ENCODE data around the gene ZNF385A.
A peak's percentile ranks its signal among the peaks of the same experiment; 100 is the strongest.

ZNF385A gene

DNA sequence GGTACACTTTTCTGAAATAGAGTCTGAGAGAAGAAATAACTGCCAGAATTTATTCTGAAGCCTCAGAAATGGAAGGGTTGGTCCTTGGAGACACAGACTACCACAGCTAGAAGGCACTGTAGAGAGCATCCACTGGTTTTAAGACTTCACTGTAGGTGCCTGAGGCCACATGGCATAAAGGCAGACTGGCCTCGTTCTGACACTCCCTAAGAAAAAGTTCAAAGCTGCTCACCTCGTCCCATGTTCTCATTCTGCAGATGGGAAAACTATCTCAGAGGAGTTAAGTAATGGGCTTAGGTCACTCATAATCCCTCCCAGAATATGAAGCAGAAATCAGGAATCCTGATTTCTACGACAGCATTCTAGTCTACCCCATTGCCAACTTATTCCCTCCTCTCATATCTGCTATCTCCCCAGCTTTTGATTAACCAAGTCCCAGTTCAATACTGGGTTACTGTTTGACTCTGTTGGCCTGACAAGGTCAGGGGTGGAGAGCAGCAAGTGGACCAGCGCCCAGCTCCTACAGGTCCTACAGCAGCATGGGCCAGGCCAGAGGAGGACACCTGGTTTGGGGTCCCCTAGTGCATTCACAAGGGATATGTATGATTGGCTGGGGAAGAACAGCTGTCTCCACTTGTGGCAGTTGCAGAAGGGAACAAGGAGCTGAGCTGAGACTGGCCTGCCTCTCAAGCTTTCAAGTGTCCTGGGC lies 30.8 kb upstream of the ZNF385A start:
- DNase-seq (ENCODE audit: low read depth), result no peak

DNA sequence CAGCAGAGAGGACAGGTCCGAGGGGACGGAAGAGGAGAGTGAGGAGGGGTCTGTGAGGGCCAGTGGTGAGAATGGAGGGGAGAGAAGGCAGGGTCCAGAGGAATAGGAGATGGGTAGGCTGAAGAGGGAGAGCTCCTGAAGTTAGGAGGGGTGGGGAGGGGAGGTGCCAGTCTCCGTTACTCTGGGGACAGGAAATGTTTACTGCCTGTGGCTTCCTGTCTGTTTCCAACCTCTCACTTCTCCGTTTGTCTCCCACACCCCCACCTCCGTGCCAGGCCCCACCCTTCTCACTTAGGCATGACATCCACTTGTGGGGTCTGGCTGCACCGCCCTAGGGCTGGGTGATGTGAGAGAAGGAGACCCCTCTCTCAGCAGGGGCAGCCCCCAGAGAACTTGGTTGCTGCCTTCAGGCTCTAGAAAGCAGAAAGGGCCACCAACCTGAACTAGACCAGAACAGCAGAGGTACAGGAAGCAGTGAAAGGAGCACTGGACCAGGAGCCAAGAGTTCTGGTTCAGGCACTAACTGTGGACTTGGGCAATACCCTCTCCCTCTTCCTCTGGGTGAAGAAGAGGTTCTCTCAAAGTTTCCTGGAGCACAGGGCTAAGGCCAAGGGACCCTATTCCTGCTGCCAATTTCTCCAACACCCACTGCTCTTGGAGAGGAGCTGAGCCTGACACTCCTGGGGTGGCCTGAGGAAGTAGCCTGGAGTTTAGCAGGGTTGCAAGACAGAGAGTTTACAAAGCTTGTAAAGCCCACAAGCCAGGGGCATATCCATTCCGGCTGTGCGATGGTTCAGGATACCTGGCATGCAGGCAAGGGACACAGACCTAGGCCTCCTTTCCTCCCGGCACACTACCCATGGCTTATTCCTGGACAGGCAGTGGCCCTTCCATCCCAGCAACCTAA lies 29.0 kb upstream of the ZNF385A start:
- DNase-seq (ENCODE audit: low read depth), result peak; percentile 59

DNA sequence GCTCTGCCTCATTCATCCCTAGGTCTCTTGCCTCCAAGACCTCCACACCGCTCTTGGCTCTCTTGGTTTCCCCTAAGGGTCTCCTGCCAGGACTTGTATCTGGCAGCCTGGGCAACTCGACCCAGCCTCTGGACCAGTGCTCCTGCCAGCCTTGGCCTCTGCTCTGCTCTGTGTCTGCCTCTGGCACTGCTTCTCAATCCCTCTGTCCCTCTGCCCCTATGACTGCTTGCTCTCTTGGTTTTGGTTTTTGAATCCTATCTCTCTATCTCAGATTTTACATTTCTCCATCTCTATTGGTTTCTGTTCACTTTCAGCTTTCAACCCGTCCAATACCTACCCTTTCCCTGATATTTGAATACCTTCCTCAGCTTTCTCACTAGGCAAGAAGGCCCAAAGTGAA lies 28.3 kb upstream of the ZNF385A start:
- DNase-seq (ENCODE audit: low read depth), result no peak

DNA sequence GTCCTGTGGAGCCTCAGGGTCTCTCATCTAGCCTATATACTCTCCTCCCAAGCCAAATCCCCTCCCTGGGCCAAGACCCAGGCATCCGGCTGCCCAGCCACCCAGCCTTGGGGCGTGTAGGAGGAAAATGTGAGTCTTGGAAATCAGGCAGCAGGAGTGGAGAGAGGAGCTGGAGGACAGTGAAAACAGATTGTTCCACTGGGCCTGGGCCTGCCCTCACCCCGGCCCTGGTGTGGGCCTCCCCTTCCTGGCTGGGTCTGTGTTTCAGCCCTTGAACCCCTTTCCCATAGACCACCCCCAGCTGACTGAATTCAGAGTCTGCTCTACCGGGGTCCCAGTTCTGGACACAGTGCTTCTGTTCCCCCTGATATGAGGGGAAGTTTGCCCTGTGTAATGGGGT lies 27.8 kb upstream of the ZNF385A start:
- DNase-seq (ENCODE audit: low read depth), result no peak

DNA sequence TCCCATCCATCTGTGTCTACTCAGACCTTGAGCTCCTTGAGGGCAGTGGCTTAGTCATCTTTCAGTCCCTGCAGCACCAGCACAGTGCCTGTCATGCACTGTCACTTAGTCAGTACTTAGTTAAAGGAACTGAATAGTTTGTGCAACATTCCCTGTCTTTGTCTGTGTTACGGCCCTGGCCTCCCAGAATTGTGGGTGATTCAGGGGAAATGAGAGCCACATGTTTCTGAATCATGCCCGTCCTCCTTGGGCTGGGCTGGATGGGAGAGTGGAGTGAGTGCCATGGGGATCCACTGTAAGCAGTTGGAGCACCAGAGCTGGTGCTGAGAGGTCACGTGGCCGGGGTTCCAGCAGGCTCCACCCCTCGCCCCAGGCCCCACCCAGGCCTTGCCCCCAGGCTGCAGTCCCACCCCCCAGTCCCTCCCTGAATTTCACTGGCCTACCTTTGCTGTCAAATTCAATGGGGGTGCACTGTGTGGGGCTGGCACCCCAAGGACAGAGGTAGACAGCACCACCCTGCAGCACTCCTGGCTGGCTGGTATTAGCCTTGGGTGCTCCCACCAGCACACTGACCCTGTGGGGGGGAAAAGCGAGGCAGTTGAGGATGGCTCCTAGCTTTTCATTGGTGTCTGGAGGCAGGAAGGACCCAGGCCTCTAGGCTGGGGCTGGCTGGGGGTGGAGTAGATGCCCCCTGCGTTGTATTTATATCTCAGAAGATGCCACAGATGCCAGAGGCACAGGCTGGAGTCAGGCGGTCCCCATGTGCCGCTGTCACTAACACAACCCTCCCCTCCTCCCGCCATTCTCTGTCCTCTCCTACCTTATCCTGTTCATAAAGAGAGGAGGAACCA lies 27.1 kb upstream of the ZNF385A start:
- no peak for DNase-seq (ENCODE audit: low read depth)

DNA sequence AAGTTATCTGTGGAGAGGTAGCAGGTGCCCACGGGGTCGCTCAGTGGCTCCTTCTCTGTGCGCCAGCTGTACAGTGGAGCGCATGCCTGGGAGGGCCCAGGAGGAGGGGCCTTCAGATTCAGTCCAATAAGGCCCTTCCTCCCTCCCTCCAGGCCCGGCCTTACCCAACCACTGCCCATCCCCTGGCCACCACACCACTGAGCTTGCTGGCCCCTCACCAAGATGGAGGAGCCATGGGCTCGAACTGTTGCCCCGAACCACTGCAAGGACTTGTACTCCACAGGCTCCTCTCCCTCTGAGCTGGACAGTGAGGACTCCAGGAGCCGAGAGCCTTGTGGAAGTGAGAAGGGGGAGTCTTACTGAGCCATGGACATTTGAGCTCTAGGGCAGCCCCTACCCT lies 24.7 kb upstream of the ZNF385A start:
- no peak for DNase-seq (ENCODE audit: low read depth)

DNA sequence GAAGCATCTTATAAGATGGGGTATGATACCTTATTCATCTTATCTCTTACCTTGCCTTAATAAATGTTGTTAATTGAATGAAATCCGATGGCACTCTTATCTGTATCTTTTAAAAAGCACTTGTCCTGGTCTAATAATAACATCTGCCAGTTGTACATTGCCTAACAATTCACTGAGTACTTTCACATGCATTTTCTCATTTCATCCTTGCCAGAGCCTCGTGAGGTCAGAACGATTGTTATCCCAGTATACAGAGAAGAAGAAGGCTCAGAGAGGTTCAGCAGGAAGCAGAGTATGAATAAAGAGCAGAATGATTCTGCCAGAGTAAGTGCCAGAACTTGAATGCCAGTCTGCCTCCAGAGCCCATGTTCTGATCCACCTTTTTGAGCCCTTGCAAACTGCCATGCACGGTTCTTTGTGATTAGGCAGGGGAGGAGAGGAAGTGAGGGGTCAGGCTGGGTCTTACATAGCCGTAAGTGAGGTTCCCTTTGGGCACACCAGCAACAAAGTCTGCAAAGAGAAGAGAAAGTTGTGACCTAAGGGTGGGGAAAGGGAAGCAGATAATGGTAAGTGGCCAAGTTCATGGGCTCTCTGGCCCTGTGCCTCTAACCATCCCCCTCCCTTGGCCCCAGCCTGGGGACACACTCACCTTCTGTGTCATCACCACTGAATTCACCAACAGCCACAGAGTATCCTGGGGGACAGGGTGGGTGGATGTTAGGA lies 22.8 kb upstream of the ZNF385A start:
- DNase-seq (ENCODE audit: low read depth), result no peak

DNA sequence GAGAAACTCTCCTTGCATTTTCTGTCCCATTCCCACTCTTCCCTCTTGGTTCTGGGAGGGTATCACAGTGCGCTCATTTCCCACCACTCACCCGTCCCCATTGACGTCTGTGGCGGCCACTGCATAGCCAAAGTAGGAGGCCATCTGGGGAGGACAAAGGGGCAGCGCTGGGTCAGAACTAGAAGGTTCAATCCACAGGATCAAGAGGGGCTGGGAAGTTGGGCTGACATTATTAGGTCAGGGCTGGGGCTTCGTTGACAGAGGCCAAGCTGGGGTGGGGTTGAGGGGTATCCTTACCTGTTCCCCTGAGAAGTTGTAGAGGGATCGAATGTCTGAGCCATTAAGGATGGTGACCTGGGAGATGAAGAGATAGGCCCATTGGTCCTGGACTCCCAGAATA lies 21.0 kb upstream of the ZNF385A start:
- DNase-seq (ENCODE audit: low read depth), result no peak

DNA sequence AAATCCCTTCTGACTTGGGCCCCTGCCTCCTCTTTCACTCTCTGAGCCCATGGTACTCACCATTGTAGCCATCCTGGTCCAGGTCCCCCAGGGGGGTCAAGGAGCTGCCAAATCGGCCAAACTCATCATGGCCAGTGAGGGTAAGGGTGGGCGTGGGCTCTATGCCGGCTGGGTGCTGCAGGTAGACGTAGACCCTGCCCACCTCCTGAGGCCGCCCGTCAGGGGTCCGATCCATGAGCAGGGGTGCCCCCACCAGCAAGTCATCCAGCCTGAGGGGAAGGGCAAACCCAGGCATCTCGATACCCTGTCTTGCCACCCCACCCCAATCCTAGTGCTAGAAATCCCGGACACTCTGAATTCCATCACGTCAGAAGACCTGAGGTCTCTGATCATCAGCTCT lies 20.6 kb upstream of the ZNF385A start:
- DNase-seq (ENCODE audit: low read depth), result no peak

DNA sequence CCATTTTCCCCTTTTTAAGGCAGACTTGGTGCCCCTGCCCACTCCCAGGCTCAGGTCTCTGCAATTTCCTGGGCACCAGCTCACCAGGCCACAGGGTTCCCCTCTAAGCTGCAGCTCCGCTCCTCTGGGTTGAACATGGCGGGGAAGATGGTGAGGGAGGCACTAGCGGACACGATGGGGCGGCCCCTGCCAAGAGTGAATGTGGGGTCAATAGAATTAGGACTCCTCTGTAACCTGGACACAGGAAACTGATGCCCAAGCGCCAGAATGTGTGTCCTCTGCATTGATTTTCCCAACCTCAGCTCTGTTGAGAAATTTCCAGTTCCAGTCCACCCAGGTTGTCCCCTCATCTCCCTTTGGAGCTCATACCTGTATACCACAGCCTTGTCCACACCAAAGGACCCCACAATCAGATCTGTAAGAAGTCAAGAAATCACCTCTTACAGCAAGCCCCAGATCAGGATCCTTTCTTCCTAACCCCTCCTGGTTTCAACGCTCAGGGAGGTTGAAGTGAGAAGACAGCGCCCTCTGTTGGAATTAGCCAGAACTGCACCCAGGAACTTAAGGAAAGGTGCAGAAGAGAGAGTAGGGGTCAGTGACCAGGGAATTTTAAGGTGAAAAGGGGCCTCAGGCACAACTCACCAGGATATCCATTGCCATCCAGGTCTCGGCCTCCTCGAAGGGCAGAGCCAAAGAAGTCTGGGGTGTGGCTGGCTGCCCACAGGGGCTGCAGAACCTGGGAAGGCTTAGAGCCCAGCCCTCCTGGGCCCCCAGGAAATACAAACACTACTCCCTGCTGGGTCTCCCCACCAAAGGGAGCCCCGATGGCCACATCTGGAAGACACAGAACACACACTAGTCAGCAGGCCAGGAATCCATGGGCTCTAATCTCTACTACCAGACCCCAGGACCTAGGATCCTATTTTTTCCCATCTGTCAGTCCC lies 19.8 kb upstream of the ZNF385A start:
- DNase-seq (ENCODE audit: low read depth), result no peak

DNA sequence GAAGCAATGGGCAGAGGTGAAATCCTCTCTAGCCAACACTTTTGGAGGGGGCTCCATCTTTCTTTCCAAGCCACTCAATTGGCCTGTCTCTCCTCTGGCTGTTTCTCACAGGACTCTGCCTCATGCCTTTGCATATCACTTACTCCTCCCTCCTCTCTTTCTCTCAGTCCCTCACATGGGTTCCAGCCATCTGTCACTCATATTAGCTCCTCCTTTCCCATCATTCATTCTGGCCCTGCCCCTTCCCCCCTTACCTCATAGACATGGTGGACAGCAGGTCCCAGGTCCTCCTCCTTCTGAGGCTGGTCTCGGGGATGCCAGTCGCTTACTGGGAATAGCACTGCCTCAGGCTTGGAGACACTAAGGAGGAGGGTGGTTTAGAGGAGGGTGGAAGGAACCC lies 16.6 kb upstream of the ZNF385A start:
- DNase-seq (ENCODE audit: low read depth), result no peak

DNA sequence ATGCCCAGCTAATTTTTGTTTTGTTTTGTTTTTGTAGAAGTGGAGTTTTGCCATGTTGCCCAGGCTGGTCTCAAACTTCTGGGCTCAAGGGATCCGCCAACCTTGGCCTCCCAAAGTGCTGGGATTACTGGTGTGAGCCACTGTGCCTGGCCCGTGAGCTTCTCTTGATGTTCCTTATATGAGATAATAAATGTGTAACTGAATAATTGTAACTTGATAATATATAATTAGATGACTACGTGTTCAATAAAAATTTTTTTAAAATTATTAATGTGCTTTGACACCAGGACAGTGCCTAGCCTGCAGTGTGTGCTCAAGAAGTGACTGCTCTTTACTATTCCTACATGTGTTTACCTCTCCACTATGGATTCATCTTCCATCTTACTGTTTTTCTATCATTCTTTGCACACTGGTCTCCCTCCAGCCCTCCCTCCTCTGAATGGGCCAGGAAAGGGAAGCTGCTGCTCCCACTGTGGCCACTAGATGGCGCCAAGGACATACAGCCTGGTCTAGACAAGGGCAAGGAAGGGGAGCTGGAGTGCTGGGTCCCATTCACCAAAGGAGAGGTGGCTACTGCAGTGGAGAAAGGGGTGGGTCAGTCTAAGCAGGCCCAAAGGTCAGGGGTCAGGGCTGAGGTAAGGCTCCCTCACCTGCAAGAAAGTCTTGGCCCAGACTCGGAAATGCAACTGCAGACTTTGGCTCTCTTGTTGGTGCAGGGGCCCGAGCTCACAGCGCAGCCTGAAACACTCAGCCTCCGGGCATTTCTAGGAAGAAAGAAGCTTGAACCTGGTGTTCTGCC lies 14.7 kb upstream of the ZNF385A start:
- peak; percentile 69 for DNase-seq (ENCODE audit: low read depth)

DNA sequence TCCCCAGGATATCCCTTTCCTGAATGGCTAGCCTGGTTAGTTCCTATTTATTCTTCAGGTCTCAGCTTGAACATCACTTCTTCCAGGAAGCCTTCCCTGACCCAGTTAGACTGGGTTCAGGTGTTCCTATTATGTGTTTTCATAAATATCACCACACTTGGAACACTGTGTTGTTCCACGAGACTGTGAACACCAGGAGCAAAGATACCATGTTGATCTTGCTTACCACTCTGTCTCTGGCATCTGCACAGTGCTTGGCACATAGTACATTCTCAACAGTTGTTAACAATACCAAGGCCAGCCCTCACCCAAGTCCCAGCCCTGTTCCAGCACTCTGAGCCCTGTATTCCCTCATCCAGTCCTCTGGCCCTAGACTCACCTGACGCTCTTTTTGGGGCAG lies 13.7 kb upstream of the ZNF385A start:
- no peak for DNase-seq (ENCODE audit: low read depth)

DNA sequence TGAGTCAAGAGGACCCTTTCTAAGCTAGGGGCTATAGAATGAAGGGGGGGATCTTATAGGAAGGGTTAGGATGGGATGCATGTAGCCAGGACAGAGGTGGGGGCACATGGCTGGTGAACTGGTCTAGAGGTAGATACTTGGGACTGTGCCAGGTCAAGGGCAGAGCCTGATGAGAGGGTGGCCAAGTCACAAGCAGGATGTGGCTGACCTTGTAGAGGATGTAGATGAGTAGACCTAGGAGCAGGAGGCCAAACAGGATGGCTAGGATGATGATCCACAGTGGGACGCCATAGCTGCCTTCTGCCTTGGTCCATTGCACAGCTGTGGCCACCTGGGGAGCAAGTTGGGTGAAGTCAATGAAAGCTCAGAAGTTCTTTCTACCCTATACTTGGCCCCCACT lies 12.6 kb upstream of the ZNF385A start:
- no peak for DNase-seq (ENCODE audit: low read depth)

DNA sequence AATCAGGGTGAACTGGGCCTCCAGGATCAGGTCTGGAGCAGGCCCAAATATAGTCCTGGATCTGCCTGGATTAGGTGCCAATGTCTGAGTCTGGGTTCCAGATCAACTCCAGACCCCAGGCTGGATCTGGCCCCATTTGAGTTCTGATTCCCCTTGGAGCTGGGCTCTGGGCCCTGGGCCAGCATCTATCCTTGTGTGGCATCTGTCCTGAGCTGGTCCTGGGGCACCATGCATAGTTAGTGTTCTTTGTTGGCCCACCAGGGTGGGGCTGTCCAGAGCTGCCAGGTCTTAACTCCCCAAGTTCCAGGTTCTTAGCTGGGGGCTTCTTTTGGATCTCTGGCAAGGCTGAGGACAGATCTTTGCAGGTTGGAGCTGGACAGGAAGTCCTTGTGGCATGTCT lies 11.0 kb upstream of the ZNF385A start:
- DNase-seq (ENCODE audit: low read depth), result no peak

DNA sequence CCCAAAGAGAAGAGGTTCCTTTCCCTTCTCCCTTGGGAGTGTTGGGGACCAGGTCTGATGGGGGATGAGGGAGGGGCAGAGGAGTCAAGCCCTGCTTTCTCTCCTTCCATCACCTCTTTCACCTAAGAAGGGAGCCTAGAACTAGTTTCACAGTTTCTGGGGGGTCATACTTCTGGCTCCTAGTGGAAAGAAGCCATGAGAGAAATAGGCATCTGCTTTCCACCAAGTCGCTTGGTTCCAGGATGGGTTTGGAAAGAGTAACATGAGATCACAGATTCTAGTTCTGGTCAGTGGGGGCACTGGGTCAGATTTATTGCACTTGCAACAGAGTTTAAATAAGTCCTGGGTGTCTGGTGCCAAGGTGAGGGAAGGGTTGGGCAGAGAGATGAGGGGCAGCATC lies 10.5 kb upstream of the ZNF385A start:
- DNase-seq (ENCODE audit: low read depth), result no peak

DNA sequence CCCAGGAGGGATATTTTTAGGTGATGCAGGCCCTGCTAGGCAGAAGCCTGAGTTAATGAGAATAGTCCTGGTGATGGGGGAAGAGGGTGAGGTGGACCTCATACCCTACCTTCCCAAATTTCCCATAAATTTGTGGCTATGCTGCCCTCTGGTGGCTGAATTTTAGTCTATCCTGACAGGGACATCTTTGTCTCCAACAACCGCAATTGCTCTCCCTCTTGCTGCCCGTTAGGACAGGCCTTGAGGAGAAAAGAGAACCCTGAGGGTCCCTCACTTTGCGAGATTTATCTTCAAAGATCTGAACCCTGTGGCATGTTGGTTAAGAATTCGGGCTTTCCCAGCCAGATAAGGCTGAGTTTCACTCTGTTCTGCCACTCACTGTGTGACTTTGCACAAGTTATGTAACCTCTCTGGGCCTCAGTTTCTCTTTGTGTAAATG lies 9.8 kb upstream of the ZNF385A start:
- no peak for DNase-seq (ENCODE audit: low read depth)

DNA sequence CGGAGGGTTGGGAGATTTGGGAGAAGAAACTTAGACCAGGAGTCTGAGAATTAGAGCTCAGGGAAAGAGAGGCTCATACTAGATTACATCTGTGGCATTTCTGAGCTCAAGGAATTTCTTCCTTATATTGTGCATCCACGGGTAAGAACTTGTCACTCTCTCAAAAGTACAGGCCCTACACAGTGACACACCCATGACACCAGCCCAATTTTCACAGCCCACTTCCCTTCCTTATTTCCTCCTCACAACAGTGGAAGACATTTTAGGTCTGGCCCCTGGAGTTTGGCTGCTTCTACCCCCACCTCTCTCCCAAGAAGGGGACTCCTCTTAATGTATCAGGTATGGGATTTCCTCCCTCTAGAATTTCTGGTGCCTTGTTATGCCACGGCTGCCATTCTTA lies 9.2 kb upstream of the ZNF385A start:
- DNase-seq (ENCODE audit: low read depth), result no peak

DNA sequence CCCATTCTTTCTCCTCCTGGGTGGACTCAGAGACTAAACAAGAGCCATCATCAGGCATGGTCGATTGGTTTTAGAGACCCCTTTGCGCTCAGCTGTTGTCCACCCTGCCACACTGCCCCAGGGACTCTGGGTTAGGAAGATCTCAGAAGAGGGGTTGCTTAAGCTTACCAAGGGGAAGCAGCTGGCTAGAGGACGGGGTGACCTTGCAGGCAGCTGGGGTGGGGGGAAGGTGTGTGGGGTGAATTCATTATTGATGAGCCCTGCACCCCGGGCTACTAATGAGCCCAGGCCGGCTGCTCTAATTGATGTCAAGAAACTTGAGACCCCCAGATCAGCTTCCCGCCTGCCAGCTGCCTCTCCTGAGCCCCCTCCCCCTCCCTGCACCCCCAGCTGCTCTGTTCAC lies 8.7 kb upstream of the ZNF385A start:
- no peak for DNase-seq (ENCODE audit: low read depth)

All from stimulated activated CD8-positive, alpha-beta memory T cell treated with anti-CD3 and anti-CD28 coated beads, Interleukin-12 subunit alpha, Interleukin-12 subunit beta, amount 100 ng/mL, for 4 hours (primary cell).